NCI-H446 treated with DMSO at 0.1 percent for 48 hours (cell line): ENCODE results near the gene KIF3B.
A peak's percentile ranks its signal among the peaks of the same experiment; 100 is the strongest.
"Not testable (repeated sequence)": the region's sequence is repeated elsewhere in the genome, so short reads cannot be mapped to it uniquely, and the experiment has no call there.

ENCODE experiments used
- DNase-seq: peaks from one replicate; lab custom pipeline; 2025; lab: John Stamatoyannopoulos, UW

KIF3B gene

DNA sequence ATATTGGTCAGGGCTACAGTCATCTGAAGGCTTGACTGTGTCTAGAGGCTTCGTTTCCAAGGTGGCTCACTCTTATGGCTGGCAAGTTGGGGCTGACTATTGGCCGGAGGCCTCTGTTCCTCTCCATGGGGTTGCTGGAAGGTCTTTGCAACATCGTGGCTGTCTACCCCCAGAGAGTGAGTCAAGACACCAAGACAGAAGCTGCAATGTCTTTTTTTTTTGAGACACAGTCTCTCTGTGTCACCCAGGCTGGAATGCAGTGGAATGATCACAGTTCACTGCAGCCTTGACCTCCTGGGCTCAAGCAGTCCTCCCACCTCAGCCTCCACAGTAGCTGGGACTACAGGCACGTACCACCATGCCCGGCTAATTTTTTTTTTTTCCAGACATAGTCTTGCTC lies 29.4 kb upstream of the KIF3B start:
- DNase-seq = no peak

DNA sequence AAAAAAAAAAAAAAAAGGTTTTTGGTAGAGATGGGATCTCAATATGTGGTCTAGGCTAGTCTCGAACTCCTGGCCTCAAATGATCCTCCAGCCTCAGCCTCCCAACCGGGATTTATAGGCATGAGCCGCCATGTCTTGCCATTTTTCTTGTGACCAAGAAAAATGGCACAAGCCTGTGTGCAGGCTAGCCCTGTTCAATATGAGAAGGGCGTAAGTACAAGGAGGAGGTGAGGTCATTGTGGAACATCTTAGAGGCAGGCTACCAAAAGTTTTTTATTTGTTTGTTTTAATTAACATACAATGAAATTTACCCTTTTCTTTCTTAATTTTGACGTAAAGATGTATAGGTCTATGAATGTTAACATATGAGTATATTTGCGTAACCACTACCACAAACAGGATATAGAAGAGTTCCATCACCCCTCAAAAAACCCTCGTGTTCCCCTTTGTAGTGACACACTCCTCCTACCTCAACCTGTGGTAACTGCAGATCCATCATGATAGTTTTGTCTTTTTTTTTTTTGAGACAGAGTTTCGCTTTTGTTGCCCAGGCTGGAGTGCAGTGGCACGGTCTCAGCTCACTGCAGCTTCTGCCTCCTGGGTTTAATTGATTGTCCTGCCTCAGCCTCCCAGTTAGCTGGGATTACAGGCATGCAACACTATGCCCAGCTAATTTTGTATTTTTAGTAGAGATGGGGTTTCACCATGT lies 28.3 kb upstream of the KIF3B start:
- DNase-seq = no peak

DNA sequence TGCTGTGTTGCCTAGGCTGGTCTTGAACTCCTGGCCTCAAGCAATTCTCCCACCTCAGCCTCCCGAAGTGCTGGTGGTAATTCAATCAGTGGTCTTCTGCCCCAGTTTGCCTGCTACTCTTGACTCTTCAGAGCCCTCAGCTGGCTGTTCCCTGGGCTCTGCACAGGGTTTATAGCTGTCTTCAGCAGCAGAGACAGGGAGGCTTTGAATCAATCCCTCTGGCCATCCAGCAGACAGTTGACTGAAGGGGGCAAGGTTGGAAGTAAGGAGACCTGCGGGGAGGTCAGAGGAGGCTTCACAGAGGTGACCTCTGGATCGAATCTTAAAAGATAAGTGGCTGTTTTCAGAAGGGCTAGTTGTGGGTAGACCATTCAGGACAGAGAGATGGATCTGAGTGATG lies 26.0 kb upstream of the KIF3B start:
- no peak for DNase-seq

DNA sequence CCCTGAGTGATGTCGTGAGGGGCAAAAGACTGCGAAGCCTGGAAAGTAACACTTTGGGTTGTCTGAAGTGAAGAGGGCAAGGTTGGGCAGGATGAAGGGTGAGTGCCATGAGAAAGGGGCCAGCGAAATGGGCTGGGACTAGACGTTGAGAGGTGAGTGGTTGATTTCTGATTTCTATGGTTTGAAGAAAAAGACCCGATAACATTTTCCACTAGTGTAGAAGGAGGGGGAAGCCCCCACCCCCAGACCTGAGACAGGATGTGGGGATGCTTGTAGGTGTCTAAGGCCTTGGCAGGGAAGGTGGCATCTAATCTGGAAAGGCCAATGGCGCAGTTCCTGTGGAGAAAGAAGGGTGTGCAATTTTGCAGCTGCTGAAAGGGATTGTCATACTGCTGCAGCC lies 25.3 kb upstream of the KIF3B start:
- no peak for DNase-seq

DNA sequence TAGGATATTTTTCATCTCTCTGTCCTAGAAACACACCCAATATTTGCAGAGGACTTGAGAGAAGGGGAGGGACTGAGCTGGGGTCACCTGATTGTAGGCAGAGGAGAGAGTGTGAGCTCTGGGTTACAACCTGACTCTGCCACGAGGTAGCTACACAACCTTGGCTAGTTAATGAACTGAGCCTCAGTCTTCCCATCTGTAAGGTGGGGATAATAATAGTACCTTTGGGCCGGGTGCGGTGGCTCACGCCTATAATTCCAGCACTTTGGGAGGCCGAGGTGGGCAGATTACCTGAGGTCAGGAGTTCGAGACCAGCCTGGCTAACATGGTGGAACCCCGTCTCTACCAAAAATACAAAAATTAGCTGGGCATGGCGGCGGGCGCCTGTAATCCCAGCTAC lies 16.5 kb upstream of the KIF3B start:
- DNase-seq = not testable (repeated sequence)

DNA sequence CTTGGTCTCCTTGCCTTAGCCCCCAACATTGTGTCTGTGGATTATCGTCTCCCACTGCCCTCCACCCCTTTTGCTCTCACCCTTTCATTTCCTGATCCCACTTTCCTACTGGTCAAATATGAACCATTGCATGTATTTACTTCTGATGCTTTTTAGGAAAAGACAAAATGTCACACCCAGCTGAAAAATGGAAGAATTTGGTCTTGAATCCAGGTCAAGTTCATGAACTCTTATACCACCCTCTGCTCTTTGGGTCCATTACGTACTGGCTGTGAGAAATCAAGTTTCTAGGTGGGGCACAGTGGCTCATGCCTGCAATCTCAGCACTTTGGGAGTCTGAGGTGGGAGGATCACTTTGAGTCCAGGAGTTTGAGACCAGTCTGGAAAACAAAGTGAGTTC lies 15.8 kb upstream of the KIF3B start:
- DNase-seq = no peak

DNA sequence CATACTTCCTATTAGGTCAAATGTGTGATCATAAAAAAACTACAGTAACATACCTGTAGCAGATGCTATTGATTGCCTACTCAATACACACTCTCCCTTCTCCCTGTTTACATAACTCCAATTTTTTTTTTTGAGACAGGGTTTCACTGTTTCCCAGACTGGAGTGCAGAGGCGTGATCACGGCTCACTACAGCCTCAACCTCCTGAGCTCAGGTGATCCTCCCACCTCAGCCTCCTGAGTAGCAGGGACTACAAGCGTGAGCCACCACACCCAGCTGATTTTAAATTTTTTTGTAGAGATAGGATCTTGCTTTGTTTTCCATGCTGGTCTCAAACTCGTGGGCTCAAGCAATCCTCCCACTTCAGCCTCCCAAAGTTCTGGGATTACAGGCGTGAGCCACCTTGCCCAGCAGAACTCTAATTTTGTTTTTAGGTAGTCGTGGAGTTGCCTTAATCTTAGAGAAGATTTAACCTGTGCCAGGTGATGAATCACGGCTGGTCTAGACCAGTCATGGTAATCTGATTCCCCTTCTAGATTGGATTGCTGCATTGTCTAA lies 14.0 kb upstream of the KIF3B start:
- no peak for DNase-seq

DNA sequence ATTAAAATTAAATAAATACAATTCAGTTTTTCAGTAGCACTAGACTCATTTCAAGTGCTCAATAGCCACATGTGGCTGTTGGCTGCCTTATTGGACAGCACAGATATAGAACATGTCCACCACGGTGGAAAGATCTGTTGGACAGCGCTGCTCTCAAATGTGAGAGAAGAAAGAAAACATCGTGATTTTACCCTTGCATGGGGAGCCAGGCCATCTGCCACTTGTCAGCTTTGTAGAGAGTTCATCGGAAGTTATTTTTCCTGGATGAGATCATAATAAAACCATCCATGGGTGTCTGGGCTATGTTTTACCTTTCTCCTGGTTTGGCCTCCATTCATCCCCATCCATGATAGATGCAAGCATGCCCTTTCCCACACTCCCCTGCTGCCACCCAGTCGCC lies 5.8 kb upstream of the KIF3B start:
- DNase-seq = peak; percentile 44

DNA sequence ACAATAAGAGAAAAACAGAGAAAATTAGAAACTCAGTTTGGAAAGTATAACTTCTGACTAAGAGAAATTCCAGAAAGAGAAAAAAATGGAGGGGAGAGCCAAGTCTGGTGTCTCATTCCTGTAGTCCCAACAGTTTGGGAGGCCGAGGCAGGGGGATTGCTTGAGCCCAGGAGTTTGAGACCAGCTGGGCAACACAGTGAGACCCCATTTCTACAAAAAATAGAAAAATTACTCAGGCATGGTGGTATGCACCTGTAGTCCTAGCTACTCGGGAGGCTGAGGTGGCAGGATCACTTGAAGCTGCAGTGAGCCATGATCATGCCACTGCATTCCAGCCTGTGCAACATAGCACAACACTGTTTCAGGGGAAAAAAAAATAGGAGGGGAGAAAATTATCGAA lies 3.1 kb upstream of the KIF3B start:
- no peak for DNase-seq

DNA sequence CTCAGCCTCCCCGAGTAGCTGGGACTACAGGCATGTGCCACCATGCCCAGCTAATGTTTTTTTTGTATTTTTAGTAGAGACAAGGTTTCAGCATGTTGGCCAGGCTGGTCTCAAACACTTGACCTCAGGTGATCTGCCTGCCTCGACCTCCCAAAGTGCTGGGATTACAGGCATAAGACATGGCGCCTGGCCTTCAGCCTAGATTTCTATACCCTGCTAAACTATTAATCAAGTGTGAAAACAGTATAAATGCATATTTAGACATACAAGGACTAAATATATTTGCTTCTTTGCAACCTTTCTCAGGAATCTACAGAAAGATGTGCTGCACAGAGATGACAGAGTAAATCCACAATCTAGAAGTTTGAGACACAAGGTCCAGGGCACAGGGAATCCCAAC lies 2.3 kb upstream of the KIF3B start:
- not testable (repeated sequence) for DNase-seq

DNA sequence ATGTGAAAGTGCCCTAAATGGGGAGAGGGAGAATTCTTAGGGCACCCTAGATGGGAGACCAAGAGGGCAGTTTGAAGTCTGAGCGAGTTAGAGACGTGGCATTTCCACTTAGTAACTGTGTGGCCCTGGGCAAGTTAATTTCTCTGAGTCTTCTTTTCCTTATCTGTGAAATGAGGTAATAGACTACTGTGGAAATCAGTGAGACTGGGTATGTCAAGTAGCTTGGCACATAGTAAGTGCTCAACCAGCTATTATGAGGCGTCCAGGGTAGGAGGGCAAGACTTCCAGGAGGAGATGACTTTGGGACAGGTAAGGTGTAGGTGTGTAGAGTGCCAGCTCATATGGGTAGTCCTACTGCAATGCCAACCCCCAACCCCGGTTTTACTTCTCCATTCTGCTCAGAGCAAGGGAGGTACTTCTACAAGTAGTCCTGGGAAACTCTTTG lies 770 bp downstream of the KIF3B start:
- DNase-seq = no peak

DNA sequence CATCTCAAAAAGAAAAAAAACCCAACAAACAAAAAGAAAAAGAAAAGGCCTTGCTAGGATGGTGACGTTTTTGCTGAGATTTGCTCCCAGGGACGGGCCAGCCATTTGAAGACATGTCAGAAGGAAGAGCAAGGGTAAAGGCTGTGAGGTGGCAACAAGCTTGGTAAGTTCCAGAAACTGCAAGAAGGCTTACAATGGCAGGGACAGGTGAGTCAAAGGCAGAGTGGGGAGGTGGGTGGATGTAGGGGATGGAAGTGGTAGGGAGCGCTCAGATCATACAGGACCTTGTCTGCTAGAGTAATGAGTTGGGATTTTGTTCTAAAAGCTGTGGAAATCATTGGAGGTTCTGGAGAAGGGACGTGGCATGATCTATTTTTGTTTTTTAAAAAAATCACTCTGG lies 4.3 kb downstream of the KIF3B start:
- DNase-seq = no peak

DNA sequence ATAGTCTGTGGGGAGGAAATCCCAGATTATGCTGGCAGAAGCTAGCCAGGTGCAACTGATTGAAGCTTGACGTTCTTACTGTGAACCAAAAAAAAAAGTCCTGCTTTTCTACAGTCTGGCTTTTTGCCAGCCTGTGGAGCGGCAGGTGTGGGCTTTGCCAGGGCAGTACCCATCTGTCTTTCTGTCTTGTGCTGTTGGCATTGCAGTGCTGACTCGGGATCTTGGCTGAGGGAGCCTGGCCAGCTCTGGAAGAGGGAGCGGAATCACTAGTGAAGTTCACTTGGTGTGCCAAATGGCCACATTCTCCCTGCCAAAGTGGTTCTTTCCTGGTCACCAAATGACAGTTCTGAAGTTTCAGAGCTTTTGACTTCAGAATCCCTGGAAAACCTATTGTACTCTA lies 5.0 kb downstream of the KIF3B start:
- DNase-seq = peak; percentile 95

DNA sequence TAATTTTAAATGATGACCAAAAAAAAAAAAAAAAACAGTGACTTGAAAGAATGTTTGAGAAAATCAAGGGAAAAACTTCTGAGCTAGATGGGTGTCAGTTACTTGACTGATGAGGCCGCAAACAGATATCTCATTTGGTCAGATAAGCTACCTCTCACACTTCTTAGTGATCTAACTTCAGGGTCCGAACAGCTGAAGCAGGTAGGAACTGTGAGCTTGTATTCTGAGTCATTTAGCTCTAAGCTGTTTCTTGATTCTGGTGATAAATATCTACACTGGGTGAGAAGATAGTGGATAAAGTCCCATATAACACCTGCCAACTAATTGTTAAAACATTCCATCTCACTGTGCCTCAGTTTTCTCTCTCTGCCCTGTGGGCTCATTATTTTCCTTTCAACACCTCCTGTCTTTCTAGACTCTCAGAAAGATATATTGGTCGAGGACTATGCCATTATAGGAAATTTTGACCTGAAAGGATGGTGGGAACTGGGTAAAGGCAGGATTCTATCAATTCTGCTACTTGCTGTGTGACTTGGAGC lies 7.7 kb downstream of the KIF3B start:
- no peak for DNase-seq

DNA sequence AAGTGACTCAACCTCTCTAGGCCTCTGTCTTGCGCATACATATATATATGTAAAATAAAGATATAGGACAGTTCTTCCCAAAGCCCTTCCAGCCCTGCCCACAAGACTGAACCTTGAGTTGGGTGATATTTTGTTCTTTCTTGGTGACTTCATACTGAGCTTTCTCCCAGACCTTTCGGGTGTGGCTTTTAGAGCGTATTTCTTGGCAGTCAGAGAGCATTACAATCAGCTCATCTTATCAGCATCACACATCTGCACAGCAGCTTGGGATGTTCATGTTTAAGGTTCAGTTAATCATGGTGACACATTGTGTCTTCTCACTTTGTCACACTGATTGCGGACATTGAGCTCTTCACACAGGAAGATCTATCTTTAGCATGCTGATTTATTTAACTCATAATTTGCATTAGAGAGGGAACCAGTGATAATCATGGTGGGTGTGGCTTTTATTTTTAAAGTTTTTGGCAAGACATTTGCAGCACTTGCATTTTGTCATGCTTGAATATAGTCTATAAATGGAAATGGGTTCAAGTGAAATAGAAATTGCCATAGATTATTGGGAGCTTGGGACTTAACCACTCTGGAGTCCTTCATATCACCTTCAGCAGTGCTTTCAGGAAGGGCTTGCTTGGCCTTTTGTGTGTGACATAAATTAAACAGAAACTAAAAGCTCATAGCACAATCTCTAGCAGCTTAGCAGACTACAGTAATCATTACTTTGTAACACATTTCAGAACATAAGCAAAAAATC lies 8.3 kb downstream of the KIF3B start:
- DNase-seq = no peak

DNA sequence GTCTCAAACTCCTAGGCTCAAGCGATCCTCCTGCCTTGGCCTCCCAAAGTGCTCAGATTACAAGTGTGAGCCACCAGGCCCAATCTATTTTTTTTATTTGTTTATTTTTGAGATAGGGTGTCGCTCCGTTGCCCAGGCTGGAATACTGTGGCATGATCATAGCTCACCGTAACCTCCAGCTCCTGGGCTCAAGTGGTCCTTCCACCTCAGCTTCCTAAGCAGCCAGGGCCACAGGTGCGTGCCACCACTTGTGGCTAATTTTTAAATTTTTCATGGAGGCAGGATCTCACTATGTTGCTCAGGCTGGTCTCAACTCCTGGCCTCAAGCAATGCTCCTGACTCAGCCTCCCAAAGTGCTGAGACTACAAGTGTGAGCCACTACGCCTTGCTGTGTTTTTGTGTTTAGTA lies 9.8 kb downstream of the KIF3B start:
- DNase-seq = no peak

DNA sequence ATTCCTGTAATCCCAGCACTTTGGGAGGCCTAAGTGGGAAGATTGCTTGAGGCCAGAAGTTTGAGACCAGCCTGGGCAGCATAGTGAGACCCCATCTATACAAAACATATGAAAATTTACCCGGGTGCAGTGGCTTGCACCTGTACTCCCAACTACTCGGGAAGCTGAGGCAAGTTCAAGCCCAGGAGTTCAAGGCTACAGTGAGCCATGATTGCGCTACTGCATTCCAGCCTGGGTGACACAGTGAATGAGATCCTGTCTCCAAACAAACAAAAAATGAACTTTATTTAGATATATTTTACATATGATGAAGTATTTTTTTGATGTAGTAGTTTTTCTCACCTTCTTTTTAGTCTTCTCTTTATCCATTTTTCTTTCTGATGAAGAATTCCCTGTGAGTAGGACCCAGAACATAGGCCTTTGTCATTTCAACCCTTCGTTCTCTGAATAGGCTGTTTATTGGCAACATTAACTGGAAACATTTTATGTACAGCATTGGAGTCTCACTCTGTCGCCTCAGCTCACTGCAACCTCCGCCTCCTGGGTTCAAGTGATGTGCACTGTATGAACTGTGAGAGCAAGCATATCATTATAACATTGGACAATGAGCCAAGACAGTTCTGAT lies 10.9 kb downstream of the KIF3B start:
- no peak for DNase-seq

DNA sequence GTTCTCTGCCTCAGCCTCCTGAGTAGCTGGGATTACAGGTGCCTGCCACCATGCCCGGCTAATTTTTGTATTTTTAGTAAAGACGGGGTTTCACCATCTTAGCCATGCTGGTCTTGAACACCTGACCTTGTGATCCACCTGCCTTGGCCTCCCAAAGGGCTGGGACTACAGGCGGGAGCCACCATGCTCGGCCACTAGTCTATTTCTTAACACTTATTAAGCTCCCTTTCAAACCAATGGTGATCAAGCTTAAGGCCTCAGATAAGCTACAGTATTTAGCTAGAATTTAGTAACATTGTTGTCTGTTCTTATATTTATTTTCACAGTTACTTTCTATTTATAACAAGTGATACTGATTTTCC lies 11.8 kb downstream of the KIF3B start:
- DNase-seq = not testable (repeated sequence)

DNA sequence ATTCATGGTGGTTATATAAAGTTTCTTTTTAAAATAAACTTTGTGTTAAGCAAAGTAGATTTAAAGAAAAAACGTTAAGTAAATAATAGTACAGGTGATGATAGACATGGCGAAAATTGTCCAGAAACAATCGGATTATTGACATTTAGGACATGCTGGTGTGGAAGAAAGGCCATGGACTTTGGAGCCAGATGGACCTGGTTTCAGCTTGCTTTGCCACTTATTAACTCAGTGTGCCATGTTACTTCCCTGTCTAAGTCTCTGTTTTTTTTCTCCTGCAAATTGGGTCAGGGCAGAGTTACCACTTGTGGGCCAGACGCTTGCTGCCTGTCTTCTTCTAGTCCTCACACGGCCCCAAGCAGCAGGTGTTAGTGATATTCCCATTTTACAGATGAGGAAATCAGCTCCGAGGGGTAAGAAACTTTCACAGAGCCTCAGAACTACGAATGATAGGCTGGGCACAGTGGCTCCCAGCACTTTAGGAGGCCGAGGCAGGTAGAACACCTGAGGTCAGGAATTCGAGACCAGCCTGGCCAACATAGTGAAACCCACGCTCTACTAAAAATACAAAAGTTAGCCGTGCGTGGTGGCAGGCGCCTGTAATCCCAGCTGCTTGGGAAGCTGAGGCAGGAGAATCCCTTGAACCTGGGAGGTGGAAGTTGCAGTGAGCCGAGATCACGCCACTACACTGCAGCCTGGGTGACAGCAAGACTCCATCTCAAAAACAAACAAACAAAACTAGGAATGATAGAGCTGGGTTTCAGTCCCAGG lies 12.4 kb downstream of the KIF3B start:
- DNase-seq = no peak

DNA sequence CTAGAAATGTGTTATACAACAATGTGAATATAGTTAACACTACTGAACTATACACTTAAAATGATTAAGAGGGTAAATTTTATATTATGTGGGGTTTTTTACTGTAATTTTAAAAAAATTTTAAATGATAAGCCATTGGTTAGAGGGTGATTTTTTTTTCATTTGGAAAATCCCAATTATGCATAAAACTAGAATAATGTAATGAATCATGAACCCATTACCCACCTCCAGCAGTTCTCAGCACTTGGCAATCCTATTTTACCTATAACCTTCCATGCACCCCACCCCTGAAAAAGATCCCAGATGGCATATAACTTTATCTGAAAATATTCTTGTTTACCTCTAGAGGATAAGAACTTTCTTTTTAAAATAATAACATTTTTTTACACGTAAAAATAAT lies 13.7 kb downstream of the KIF3B start:
- DNase-seq = no peak

DNA sequence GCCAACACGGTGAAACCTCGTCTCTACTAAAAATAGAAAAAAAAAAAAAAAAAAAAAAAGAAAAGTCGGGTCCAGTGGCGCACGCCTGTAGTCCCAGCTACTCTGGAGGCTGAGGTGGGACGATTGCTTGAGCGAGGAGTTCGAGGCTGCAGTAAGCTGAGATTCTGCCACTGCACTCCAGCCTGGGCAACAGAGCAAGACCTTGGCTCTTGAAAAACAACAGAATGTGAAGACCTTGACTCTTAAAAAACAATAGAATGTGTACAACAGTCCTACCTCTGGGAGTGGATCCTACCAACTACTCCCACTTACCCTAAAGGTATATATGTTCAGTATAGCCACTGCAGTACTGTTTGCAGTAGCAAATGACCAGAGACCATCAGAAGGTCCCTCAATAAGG lies 15.1 kb downstream of the KIF3B start:
- no peak for DNase-seq

DNA sequence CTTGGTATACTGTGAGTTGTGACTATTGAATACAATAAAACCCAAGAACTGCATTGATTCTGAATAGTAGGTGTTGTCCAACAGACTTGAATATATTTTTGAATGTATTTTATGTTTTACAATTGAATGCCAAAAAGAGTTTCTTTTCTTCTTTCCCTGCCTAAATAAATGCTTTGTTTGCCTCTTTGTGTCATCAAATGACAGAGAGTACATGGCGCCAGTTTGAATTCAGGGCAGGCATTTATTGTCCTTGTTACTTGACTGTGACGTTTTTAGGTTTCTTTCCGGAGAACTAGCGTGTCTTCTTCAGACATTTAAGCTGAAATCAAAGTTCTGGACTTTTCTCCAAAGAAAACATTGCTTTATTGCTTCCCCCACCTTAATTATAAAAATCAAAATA lies 16.6 kb downstream of the KIF3B start:
- no peak for DNase-seq
